ENCODE data around the gene APCDD1. TPM values are rescaled to one million over a fixed set of nuclear protein-coding genes. Genes with fewer than 3 reads are reported as not detected.

Gene APCDD1
- total and polyA plus RNA-seq, 2 of the 8 experiments (the other 6 are each of a cell fraction or from before 2014, with no cell fraction given): 2.6 to 3.6 TPM

DNA sequence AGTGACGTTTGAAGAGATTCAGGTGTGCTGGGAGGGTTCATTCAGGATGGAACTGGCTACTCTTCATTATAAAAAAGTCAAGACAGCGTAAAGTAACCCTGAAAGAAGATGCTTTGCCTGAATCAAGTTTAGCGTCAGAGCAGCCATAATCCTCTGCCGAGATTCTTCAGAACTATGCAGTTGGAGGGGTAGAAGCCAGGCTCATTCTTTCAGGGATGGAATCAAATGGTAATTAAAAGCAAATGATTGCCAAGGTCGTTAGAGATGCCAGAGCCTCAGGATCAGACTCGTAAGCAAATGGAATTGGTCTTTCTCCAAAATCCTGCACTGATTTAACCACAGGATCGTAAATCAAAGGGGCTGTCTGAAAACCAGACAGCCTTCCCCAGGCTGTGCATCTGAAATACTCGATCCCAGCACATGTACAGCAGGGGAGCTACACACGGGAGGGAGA, 21.9 kb downstream of the APCDD1 start:
- no peak overlapping the region for H2BK120ac ChIP-seq (replicated peaks; ENCODE audit: low read depth, low read length)
- no peak overlapping the region for H3K18ac ChIP-seq (ENCODE audit: extremely low read depth, low read length)
- POLR2A ChIA-PET (ENCODE audit: partially characterized antibody): no interaction called here
- H4K8ac ChIP-seq (ENCODE audit: extremely low read depth, insufficient read depth, low read length): no peak overlapping the region
- H3K79me2 ChIP-seq (ENCODE audit: control insufficient read depth in 1 of 2, insufficient read depth in 2 of 2, low read length in 2 of 2): no peaks in the 10 kb centered on the region
- no peak overlapping the region for H3K23ac ChIP-seq (ENCODE audit: insufficient read length)
- no peak overlapping the region for H2AK5ac ChIP-seq (ENCODE audit: low read depth, low read length)
- H3K9me3 ChIP-seq (ENCODE audit: insufficient read depth in 2 of 2, low read depth in 1 of 2, low read length in 1 of 2): no peaks in the 10 kb centered on the region; a peak in 1 of 4 replicates
- no peak overlapping the region for H3K4ac ChIP-seq (replicated peaks; ENCODE audit: insufficient read length, low read depth, low read length)
- no peak for TF ChIP-seq CEBPB (IDR thresholded peaks at IDR 0.05; ENCODE audit: low read depth, low read length)
- TF ChIP-seq EGR1 (IDR thresholded peaks at IDR 0.05; ENCODE audit: borderline replicate concordance, low read depth, low read length): no peak
- no peak for TF ChIP-seq POU5F1 (IDR thresholded peaks at IDR 0.05; ENCODE audit: low read depth, low read length)
- TF ChIP-seq CHD2 (IDR thresholded peaks at IDR 0.05; ENCODE audit: low read length): no peak
- TF ChIP-seq FOSL1 (IDR thresholded peaks at IDR 0.05; ENCODE audit: insufficient read depth, low read depth, low read length): no peak
- no peak for TF ChIP-seq SIX5 (IDR thresholded peaks at IDR 0.05; ENCODE audit: low read depth, low read length)
- TF ChIP-seq POLR2A (IDR thresholded peaks at IDR 0.05; ENCODE audit: control extremely low read depth in 1 of 2, low read depth in 2 of 2, low read length in 2 of 2): no peak
- TF ChIP-seq SRF (IDR thresholded peaks at IDR 0.05; ENCODE audit: low read depth, low read length): no peak
- TF ChIP-seq CBX8 (IDR thresholded peaks at IDR 0.05; ENCODE audit: borderline replicate concordance, low read depth, low read length): no peak
- TF ChIP-seq SUZ12 (IDR thresholded peaks at IDR 0.05; ENCODE audit: low read length): no peak
- no peak for TF ChIP-seq EZH2 (IDR thresholded peaks at IDR 0.05; ENCODE audit: low read depth, low read length, severe bottlenecking)
- TF ChIP-seq RXRA (IDR thresholded peaks at IDR 0.05; ENCODE audit: insufficient read depth, low read depth, low read length): no peak
- no peaks in the 10 kb centered on the region for H3K79me1 ChIP-seq (ENCODE audit: low read depth, low read length)
- no peak overlapping the region for H2BK15ac ChIP-seq (ENCODE audit: low read length)
- H3K23me2 ChIP-seq (ENCODE audit: low read depth, low read length): no peaks in the 10 kb centered on the region
- H4K20me1 ChIP-seq (replicated peaks in 1 of 2; ENCODE audit: control insufficient read depth in 1 of 2, insufficient read depth in 2 of 2, low read length in 2 of 2): no peaks in the 10 kb centered on the region
- CTCF ChIA-PET (ENCODE audit: partially characterized antibody): interaction anchor here (1.0 to 1.5 kb wide), 4 partner anchors 14 to 505 kb away, joined by 3 read pairs; no protein-coding TSS in a partner anchor
- H3K14ac ChIP-seq (ENCODE audit: insufficient read length): no peak overlapping the region
- H2BK12ac ChIP-seq (ENCODE audit: low read depth, low read length): no peak overlapping the region
- no peak overlapping the region for H3K9ac ChIP-seq (replicated peaks in 1 of 4; ENCODE audit: extremely low read depth in 1 of 4, low read depth in 3 of 4, low read length in 3 of 4)
- no peak for DNase-seq (ENCODE audit: low read depth in 1 of 2, low spot score in 2 of 2)
- H3K56ac ChIP-seq (replicated peaks; ENCODE audit: insufficient read length, low read depth, low read length): no peak overlapping the region
- FAIRE-seq: no peak
- H3K4me2 ChIP-seq (ENCODE audit: insufficient read depth in 1 of 2, low read depth in 2 of 2, low read length in 2 of 2): no peak overlapping the region
- peaks cover 9 to 37% (median 28%) of the 10 kb centered on the region in 4 experiments for H3K27me3 ChIP-seq (replicated peaks in 1 of 4; ENCODE audit: control insufficient read depth in 3 of 4, extremely low read depth in 1 of 4, insufficient read depth in 3 of 4, low read length in 3 of 4)
- no peak overlapping the region for H4K5ac ChIP-seq (ENCODE audit: insufficient read length, low read depth, low read length)
- H4K91ac ChIP-seq (replicated peaks; ENCODE audit: insufficient read length, low read length): no peak overlapping the region
- no peak overlapping the region for H2AFZ ChIP-seq (ENCODE audit: low read length)
- no peak overlapping the region for H2BK5ac ChIP-seq (ENCODE audit: low read depth, low read length)
- 76% methylated on average over 9 of the region's 9 CpGs; no CpG with 5 or more reads in 1 of the 2 experiments for WGBS, 2 experiments (ENCODE audit: extremely low coverage in 1 of 2, insufficient coverage in 1 of 2, insufficient read length in 1 of 2, insufficient replicate concordance in 2 of 2, low coverage in 1 of 2, low lambda C conversion rate in 2 of 2, missing lambda C conversion rate in 1 of 2)
- H2BK20ac ChIP-seq (ENCODE audit: low read length): no peak overlapping the region
- H3K4me3 ChIP-seq (ENCODE audit: extremely low read depth in 1 of 4, insufficient read depth in 2 of 4, low read depth in 3 of 4, low read length in 4 of 4): no peak overlapping the region
- H3K27ac ChIP-seq (ENCODE audit: low read depth, low read length): no peak overlapping the region
- H3K4me1 ChIP-seq (replicated peaks in 1 of 4; ENCODE audit: control insufficient read depth in 3 of 4, insufficient read depth in 4 of 4, low read length in 3 of 4): peaks cover 0 to 16% (median 3%) of the 10 kb centered on the region in 4 experiments; a peak in 4 of 7 replicates
- H3K36me3 ChIP-seq (ENCODE audit: control insufficient read depth in 2 of 4, insufficient read depth in 4 of 4, low read length in 3 of 4): no peaks in the 10 kb centered on the region

Measured in H1 (cell line).